Adipocyte (in vitro differentiated cells): ENCODE measurements around the gene C1QTNF7.

Experiments used
- DNase-seq: peaks from one replicate; pipeline ENCODE4 v3.0.0-alpha.2; 2015; ENCODE audit warnings: low read depth
- H3K27me3 ChIP-seq: replicated peaks from 2 replicates; pipeline ENCODE4 v1.7.0; 2013; ENCODE audit warnings: mild to moderate bottlenecking, low read length, moderate library complexity; ENCODE audit not compliant: control insufficient read depth, insufficient read depth
- H3K36me3 ChIP-seq: 2 replicates; pipeline ENCODE4 v1.7.0; 2013; ENCODE audit warnings: low read length, mild to moderate bottlenecking, moderate library complexity; ENCODE audit not compliant: control insufficient read depth, insufficient read depth, severe bottlenecking
- H3K4me1 ChIP-seq: 2 replicates; pipeline ENCODE4 v1.7.0; 2013; ENCODE audit warnings: mild to moderate bottlenecking, low read length, moderate library complexity; ENCODE audit not compliant: control insufficient read depth, insufficient read depth
- H3K4me3 ChIP-seq: 2 replicates; pipeline ENCODE4 v1.7.0; 2013; ENCODE audit warnings: mild to moderate bottlenecking, low read length, moderate library complexity
- H3K9ac ChIP-seq: 2 replicates; pipeline ENCODE4 v1.7.0; 2013; ENCODE audit warnings: mild to moderate bottlenecking, low read length, moderate library complexity
- H3K9me3 ChIP-seq: 2 replicates; pipeline ENCODE4 v1.7.0; 2013; ENCODE audit warnings: mild to moderate bottlenecking, low read length, moderate library complexity; ENCODE audit not compliant: control insufficient read depth

The C1QTNF7 gene

DNA sequence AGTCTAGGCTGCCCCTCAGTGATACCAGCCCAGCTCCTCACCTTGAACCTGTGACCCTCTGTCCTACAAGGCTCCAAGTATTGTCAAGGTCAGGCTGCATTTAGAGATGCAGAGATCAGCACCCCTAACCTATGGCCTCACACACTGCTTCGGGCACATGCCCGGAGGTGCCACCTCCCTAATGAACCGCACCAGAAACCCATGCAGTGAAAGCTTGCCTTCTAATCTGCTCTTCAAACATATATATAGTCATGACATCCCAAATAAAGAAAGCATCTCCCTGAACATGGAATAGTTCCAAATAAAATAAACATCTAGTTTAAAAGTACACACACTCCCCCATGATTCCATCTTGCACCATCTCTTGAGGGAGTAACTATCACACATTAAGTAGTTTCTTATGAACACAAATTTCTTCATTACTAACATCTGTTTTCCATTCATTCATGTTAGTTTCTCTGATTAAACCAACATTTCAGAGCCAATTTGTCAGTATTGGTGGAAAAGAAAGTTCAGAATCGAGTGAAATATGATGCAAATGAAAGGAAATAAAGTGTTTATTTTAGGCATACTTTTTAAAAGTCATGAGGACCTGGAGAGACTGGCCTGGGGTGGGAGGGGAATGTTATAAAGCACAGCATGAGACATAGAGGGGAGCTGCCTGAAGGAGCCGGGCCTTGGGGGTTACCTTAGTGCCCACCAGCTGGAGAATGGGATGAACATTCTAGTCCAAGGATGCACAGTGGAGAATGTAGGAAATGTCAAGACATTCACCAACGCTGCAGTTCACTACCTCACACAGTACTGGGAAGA is 61.0 kb downstream of the C1QTNF7 start:
- Histone ChIP-seq H3K4me3 (peak overlapping the region; percentile 51), H3K27me3 (no peaks in the 10 kb centered on the region), H3K9me3 (peaks cover 42% of the 10 kb centered on the region), H3K36me3 (peaks cover 6% of the 10 kb centered on the region), H3K9ac (peak overlapping the region; percentile 41), H3K4me1 (peaks cover 19% of the 10 kb centered on the region)
- DNase-seq: peak; percentile 93

DNA sequence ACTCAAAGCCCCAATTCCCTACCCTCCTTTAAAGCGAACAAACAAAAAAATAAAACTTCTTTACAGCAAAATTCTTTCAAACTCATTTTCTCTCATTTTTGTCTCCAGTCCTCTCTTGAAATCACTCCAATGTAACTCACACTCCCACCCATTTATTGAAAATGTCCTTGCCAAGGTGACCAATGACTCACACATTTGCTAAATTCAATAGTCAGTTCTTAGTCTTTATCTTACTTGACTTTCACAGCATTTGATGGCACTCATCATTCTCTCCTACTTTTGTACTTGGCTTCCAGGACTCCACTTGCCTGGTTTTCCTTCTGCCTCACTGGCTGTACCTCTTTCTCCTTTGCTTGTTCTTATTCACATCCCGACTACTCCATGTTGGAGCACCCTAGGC is 61.7 kb downstream of the C1QTNF7 start:
- peak overlapping the region; percentile 51 for H3K4me3 ChIP-seq
- peaks cover 19% of the 10 kb centered on the region for H3K4me1 ChIP-seq
- H3K36me3 ChIP-seq: peaks cover 6% of the 10 kb centered on the region
- H3K9ac ChIP-seq: peak overlapping the region; percentile 41
- H3K9me3 ChIP-seq: peaks cover 41% of the 10 kb centered on the region
- peak; percentile 18 for DNase-seq
- H3K27me3 ChIP-seq: no peaks in the 10 kb centered on the region

GRCh38 chr4:15493411-15493810 is 65.6 kb downstream of the C1QTNF7 start:
- no peak overlapping the region for H3K4me3 ChIP-seq
- peaks cover 8% of the 10 kb centered on the region for H3K9me3 ChIP-seq
- DNase-seq: peak; percentile 38
- H3K27me3 ChIP-seq: no peaks in the 10 kb centered on the region
- peaks cover 18% of the 10 kb centered on the region for H3K4me1 ChIP-seq
- H3K9ac ChIP-seq: no peak overlapping the region
- H3K36me3 ChIP-seq: no peaks in the 10 kb centered on the region

- H3K27me3 ChIP-seq: no peaks in the 10 kb centered on the region
- H3K9me3 ChIP-seq: peaks cover 5% of the 10 kb centered on the region
- H3K9ac ChIP-seq: no peak overlapping the region
- H3K4me1 ChIP-seq: peaks cover 2% of the 10 kb centered on the region
- no peak overlapping the region for H3K4me3 ChIP-seq
- H3K36me3 ChIP-seq: no peaks in the 10 kb centered on the region
- DNase-seq: no peak
Observed at GRCh38 chr4:15495621-15496020, 67.8 kb downstream of the C1QTNF7 start.
